RKO (cell line): ENCODE results near the gene ITPRIP.

ENCODE experiments used
- DNase-seq: peaks from one replicate; pipeline ENCODE4 v3.0.0-alpha.2; 2016; ENCODE audit warnings: low spot score

The ITPRIP gene

DNA sequence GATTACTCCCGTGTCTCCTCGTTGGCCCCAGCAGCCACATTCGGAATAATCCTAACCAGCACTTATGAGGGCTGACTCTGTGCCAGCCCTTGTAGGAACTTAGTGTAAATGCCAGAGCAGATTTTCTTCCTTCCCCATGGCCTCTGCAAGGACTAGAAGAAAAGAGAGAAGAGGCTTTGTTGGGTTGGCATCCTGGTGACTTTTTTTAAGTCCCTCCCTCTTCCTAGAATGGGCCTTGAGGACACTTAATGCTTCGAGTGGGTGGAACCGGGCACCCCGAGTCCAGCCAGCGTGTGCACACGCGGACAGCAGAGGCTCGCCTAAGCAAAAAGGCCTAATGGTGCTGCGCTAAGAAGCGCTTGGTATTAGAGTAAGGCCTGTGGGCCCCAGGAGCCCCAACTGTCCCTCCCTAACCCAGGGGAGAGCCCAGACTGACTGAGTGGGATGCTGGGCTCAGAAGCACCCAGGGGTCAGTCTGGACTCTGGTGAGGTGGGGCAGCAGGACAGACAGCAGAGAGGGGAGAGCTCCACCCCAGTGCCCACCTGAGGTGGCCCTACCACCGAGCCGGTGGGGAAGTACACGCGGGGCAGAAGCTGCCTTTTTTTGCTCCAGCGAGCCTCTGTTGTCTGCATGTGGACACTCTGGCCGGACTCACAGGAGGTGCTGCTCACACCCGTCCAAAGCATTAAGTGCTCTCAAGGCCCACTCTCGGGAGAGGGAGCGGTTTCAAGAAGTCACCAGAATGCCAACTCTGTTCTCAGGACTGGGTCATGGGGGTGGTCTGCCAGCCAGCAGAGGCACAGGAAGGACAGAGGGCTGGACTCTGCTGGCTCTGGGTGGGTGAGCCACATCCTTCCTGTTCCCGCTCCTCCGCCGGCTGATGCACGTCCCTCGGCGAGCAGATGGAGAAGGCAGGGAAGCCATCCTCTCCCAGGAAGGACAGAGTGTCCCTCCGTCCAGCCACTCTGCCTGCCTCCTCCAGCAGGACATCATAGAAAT lies 12.5 kb downstream of the ITPRIP start:
- DNase-seq: no peak

GRCh38 chr10:104324931-104325330 lies 13.3 kb downstream of the ITPRIP start:
- DNase-seq: no peak

GRCh38 chr10:104324221-104324686 lies 14.0 kb downstream of the ITPRIP start:
- no peak for DNase-seq

DNA sequence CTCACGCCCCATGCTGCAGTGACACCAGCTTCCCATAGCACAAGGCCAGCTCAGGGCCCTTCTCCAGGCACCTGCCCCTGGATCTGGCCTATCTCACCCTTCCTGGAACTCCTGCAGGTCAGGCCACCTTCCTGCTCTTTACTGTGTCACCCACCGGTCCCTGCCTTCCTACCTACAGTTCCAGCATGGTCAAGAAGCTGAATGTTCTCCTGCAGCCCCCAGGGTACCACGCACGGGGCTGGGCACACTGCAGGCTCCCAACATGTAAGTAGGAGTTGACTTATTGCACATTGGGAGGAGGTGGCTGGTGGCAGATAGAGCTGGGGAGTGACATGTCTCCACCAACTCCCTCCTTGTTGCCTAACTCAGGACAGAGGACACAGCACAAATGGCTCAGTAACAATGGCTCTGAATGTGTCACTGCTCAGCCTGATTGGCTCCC lies 14.5 kb downstream of the ITPRIP start:
- DNase-seq: no peak

- no peak for DNase-seq
Observed at GRCh38 chr10:104323085-104323484, 15.2 kb downstream of the ITPRIP start.

GRCh38 chr10:104322416-104322782 lies 15.9 kb downstream of the ITPRIP start:
- DNase-seq: no peak

DNA sequence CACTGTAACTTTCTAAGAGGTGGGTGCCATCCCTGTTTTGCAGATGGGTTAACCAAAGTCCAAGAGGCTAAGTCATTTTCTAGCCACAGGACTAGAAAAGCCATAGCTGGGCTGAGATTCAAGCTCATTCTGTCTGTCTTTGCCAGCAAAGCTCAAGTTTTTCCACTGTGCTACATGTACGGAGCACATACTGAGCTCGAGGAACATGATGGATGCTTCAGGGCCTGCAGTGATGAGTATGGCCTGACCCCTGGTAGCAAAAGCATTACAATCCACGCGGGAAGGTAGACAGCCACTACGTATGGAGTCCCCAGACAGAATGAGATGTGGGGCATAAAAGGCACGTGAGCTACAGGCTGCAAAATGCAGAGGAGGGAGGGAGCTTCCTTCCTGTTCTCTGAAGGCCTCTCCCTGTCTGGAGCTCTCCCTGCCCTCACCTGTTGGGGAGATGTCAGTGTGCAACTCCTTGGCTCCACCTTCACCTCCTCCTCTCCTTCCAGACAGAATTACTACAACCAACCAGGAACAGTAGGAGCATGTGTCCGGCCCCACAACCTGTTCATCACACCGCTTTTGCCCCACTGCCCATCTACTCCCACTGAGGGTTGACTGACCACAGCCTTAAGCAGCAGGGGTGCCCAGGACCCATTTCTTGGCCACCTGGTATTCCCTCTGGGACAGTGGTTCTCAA lies 16.4 kb downstream of the ITPRIP start:
- DNase-seq: no peak

GRCh38 chr10:104321226-104321625 lies 17.0 kb downstream of the ITPRIP start:
- no peak for DNase-seq

- no peak for DNase-seq
Observed at GRCh38 chr10:104318810-104319741, 19.2 kb downstream of the ITPRIP start.

- DNase-seq: no peak
Observed at GRCh38 chr10:104318326-104318725, 19.9 kb downstream of the ITPRIP start.

- no peak for DNase-seq
Observed at GRCh38 chr10:104317726-104318299, 20.5 kb downstream of the ITPRIP start.

GRCh38 chr10:104317269-104317710 lies 21.0 kb downstream of the ITPRIP start:
- no peak for DNase-seq

DNA sequence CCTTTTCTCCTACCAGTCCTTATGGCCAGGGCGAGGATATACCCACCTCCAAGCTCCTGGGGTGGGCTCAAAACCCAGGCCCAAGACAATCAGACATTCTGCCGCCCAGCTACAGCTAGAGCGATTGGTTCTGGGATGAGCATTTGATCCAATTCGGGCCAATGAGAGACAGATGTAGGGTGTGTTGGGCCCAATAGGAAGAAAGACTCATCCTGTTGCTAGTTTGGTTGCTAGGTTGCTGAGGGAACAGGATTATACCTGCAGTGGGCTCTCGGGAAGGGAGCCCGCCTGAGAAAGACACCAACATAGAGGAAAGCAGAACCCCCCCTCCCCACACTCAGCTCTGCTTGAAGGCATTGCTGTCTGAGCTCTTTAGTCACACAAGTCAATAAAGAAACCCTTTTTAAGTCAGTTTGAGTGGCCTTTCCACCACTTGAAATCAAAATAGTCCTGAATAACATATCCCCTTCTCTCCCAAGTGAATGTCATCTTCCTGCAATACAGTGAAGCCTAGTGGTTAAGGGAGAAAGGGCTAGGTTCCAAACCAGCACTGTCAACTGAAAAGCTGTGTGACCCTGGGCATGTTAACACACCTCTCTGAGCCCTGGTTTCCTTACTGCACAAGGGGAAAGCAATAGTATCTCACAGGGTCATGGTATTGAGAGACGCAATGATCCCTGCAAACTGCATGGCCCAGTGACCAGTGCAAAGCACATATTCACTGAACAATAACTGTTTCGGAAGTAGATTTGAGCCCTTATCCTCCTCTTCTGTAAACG lies 21.8 kb downstream of the ITPRIP start:
- DNase-seq: no peak

- DNase-seq: no peak
Observed at GRCh38 chr10:104315486-104315921, 22.8 kb downstream of the ITPRIP start.

DNA sequence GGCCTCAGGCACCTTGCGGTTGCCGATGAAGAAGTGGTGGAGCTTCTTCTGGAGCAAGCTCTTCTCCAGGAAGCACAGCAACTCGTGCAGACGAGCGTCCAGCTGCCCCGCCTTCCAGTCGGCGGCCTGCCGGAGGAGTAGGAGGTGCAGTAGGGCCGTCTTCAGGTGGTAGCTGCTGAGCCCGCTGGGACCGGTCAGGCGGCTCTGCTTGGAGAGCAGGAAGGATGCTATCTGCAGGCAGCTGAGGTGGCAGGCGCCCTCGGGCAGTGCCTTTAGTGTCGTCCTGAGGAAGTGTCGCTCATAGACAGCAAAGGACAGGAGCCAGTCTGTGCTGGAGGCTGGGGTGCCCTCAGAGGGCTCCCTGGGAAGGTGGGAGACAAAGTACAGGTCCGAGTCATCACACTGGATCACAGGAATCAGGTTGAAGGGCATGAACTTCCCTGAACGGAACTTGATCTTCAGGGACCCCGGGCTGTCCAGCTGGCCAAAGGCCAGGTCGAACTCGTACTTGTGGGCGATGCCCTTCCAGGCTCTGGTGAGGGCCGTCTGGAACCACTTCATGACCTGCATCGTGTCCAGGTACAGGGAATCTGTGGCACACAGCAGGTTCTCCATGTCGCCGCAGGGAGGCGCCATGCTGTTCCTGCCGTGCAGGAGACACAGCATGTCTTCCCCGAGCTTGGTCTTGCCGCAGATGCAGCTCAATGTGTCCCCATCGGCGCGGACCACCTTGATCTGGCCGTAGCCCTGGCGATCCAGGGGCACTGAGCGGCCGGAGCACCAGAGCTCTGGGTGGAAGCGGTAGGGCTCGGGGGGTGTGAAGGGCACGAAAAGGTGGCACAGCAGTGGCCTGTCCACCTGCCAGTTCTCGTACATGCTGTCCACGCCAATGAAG lies 23.4 kb downstream of the ITPRIP start:
- DNase-seq: no peak

DNA sequence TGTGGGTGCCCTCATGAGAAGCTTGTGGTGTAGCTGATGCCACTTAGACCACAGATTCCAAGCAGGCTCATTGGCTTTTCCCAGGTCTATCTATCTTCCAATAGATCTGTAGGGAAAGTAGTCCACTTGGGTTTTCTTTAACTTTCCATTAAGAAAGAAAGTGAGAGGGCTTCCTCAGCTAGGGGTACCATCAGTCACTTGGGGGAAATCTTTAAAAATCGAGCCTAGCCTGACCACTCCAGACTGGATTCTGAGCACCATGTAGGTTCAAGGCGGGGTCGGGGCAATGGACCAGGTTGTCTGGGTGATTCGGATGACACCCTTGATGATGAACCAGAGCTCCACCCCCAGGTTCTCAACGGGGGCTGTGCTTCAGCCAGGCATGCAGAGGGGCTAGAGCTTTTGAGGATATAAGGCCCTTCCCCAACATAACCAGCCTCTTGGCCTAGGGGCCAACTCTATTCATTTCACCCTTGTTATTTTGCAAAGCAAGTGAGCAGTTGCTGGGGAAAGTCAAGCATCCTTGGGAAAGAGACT lies 27.0 kb downstream of the ITPRIP start:
- DNase-seq: no peak

GRCh38 chr10:104309980-104310978 lies 28.0 kb downstream of the ITPRIP start:
- no peak for DNase-seq

GRCh38 chr10:104308439-104308903 lies 29.8 kb downstream of the ITPRIP start:
- no peak for DNase-seq
